ENCODE measurements around the gene BMS1.

DNA sequence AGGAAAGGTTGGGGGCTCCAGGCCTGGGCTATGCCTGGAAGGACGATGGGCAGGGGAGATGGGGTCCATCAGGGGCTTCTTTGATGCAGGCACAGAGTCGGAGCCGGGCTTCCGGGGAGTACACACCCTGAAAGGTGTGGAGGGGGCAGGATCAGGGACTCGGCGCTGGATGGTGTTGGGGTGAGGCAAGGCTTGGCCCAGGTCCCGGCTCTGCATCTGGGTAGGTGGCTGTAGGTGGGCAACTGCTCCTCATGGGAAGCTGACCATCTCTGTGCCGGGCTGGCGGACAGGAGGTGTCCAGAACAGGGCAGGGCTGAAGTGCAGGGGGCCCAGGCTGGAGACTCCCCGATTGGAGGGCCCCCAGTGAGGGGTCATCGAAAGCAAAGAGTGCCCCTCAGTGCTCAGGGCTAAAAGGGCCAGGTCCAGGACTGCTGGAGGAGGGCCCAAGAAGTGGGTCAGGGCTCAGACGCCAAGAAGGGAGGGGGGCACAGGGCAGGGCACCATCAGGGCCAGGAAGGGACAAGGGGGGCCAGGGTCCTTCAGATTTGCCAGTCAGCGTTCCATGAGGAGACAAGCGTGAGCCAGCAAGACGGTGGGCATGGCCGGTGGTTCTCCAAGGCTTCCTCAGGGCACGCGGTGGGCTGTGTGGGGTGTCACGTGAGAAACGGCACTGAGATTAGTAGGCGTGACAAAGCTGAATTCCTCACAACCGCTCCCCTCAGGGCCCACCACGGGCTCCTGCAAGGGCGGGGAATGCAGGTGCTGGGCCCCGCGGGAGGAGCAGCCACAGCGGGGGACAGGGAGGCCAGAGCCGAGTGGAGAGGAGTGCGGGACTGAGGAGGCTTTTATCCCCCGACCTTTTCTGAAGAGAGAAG, 97.0 kb downstream of the BMS1 start:
- no peak for TF ChIP-seq POLR2A (IDR thresholded peaks at IDR 0.05; ENCODE audit: low read depth, low read length)
- no peak for TF ChIP-seq POLR2AphosphoS5 (IDR thresholded peaks at IDR 0.05; ENCODE audit: low read depth, low read length)

Measured in GM12892 (cell line).